Measurements from ENCODE around the gene MPPED1. TPM values are rescaled to one million over a fixed set of nuclear protein-coding genes. Genes with fewer than 3 reads are reported as not detected.

The MPPED1 gene
- total RNA-seq, 4 donors from 2014 or later, result 0.23 to 0.99 (median 0.80) TPM; not detected in 1

DNA sequence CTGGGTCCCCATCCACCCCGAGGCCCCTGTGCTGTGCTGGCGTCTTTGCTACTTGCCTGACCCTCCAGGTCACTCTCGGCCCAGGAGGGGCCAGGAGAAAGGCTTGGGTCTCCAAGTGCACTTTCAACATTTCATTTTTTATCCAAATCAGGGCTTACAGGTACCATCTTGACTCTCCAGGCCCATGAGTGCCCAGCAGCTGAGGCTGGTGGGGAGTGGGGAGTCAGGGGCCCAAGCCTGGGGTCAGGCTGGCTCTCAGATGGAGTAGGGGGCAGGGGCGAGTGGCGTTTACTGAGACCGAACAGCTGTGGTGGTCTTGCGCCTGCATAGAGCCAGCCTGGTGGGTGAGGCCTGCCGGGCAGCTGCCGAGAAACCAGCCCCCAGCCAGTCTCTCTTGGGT lies 61.6 kb downstream of the MPPED1 start:
- H3K36me3 ChIP-seq, result no peaks in the 10 kb centered on the region
- DNase-seq (ENCODE audit: low spot score in 2 of 2), result no peak
- WGBS, result 77% methylated on average over 3 of the region's 9 CpGs
- H3K27me3 ChIP-seq, result peaks cover 33% of the 10 kb centered on the region
- H3K4me1 ChIP-seq, result no peaks in the 10 kb centered on the region
- H3K27ac ChIP-seq, result no peak overlapping the region
- H3K9me3 ChIP-seq, result no peaks in the 10 kb centered on the region
- no peak for TF ChIP-seq EP300 (IDR thresholded peaks at IDR 0.05)
- no peak overlapping the region for H3K4me3 ChIP-seq

DNA sequence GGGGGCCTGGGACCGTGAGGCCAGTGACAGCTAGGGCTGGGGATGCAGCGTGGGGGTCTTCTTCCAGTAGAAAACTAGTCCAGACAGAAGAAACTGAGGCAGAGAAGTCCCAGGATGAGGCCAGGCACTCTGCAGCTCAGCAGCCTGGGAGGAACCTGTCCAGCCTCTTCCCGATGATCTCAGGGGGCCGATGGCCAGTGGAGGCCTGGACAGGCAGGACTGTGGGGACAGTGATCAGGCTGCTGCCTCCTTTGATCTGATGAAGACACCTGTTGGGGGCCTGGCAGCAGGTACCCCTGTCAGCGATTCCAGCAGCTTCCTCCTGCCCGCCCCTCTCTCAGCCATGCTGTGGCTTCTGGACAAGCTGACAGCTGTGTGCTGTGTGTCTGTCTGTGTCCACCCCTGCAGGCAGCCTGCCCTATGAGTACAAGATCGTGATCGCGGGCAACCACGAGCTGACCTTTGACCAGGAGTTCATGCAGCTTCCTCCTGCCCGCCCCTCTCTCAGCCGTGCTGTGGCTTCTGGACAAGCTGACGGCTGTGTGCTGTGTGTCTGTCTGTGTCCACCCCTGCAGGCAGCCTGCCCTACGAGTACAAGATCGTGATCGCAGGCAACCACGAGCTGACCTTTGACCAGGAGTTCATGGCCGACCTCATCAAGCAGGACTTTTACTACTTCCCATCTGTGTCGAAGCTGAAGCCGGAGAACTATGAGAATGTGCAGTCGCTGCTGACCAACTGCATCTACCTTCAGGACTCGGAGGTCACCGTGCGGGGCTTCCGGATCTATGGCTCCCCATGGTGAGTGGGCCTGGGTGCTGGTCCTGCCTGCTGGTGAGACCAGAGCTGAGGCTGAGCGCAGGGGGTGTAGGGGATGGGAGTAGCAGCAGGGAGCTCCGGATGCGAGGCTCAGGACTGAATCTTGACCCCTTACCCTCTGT lies 62.6 kb downstream of the MPPED1 start:
- no peak overlapping the region for H3K27ac ChIP-seq
- H3K4me1 ChIP-seq, result no peaks in the 10 kb centered on the region
- H3K9me3 ChIP-seq, result no peaks in the 10 kb centered on the region
- whole genome bisulfite sequencing, result 91% methylated on average over 7 of the region's 28 CpGs
- DNase-seq (ENCODE audit: low spot score in 2 of 2), result no peak
- TF ChIP-seq POLR2AphosphoS5 (IDR thresholded peaks at IDR 0.05) (no peak), EP300 (IDR thresholded peaks at IDR 0.05) (no peak), POLR2A (IDR thresholded peaks at IDR 0.05) (no peak)
- TF ChIP-seq, protein P1, sequence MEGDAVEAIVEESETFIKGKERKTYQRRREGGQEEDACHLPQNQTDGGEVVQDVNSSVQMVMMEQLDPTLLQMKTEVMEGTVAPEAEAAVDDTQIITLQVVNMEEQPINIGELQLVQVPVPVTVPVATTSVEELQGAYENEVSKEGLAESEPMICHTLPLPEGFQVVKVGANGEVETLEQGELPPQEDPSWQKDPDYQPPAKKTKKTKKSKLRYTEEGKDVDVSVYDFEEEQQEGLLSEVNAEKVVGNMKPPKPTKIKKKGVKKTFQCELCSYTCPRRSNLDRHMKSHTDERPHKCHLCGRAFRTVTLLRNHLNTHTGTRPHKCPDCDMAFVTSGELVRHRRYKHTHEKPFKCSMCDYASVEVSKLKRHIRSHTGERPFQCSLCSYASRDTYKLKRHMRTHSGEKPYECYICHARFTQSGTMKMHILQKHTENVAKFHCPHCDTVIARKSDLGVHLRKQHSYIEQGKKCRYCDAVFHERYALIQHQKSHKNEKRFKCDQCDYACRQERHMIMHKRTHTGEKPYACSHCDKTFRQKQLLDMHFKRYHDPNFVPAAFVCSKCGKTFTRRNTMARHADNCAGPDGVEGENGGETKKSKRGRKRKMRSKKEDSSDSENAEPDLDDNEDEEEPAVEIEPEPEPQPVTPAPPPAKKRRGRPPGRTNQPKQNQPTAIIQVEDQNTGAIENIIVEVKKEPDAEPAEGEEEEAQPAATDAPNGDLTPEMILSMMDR (IDR thresholded peaks at IDR 0.05), result no peak
- H3K4me3 ChIP-seq, result no peak overlapping the region
- H3K27me3 ChIP-seq, result peaks cover 23% of the 10 kb centered on the region
- H3K36me3 ChIP-seq, result no peaks in the 10 kb centered on the region

DNA sequence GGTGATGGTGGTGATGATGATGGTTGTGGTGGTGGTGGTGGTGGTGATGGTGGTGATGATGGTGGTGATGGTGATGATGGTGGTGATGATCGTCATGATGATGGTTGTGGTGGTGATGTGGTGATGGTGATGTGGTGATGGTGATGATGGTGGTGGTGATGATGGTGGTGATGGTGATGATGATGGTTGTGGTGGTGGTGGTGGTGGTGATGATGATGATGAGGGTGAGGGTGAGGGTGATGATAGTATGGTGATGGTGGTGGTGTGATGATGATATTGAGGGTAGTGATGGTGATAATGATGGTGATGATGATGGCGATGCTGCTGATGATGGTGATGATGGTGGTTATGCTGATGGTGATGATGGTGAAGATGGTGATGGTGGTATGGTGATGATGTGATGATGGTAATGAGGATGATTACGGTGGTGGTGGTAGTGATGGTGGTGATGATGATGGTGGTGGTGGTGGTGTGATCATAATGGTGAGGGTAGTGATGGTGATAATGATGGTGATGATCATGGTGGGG lies 63.8 kb downstream of the MPPED1 start:
- 97% methylated on average over 3 of the region's 3 CpGs for WGBS

DNA sequence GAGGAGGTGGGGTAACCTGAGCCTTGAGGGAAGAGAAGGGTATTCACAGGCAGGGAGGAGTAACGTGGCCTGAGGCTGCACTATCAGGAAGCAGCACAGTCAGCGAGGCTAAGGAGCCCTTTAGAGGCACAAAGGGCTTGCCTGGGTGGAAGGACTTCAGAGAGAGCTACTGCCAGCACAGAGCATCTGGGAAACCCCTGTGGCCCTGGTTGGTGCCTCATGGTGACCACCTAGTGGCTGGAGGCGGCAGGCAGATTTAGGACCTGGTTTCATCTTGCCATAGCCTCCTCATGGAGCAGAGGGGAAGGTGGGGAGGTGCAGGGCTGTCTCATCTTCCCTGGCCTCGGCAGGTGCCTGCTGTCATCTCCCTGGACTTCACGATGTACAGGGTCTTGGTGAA lies 64.5 kb downstream of the MPPED1 start:
- no peak for DNase-seq (ENCODE audit: low spot score in 2 of 2)
- TF ChIP-seq, protein P1 (IDR thresholded peaks at IDR 0.05), result no peak
- Histone ChIP-seq H3K36me3 (no peaks in the 10 kb centered on the region), H3K27me3 (peaks cover 9% of the 10 kb centered on the region), H3K27ac (no peak overlapping the region), H3K4me1 (no peaks in the 10 kb centered on the region), H3K9me3 (no peaks in the 10 kb centered on the region), H3K4me3 (no peak overlapping the region)
- 70% methylated on average over 2 of the region's 5 CpGs for WGBS

More for the DNA sequence above, 63.8 kb downstream of the MPPED1 start:
- Histone ChIP-seq H3K4me3 (no peak overlapping the region), H3K4me1 (no peaks in the 10 kb centered on the region), H3K9me3 (no peaks in the 10 kb centered on the region), H3K27ac (no peak overlapping the region), H3K36me3 (no peaks in the 10 kb centered on the region), H3K27me3 (peaks cover 16% of the 10 kb centered on the region)
- DNase-seq (ENCODE audit: low spot score in 2 of 2), result no peak
- TF ChIP-seq POLR2AphosphoS5 (IDR thresholded peaks at IDR 0.05), result no peak
- TF ChIP-seq EP300 (IDR thresholded peaks at IDR 0.05), result no peak
- TF ChIP-seq, protein P1 (IDR thresholded peaks at IDR 0.05), result no peak
- no peak for TF ChIP-seq POLR2A (IDR thresholded peaks at IDR 0.05)

DNA sequence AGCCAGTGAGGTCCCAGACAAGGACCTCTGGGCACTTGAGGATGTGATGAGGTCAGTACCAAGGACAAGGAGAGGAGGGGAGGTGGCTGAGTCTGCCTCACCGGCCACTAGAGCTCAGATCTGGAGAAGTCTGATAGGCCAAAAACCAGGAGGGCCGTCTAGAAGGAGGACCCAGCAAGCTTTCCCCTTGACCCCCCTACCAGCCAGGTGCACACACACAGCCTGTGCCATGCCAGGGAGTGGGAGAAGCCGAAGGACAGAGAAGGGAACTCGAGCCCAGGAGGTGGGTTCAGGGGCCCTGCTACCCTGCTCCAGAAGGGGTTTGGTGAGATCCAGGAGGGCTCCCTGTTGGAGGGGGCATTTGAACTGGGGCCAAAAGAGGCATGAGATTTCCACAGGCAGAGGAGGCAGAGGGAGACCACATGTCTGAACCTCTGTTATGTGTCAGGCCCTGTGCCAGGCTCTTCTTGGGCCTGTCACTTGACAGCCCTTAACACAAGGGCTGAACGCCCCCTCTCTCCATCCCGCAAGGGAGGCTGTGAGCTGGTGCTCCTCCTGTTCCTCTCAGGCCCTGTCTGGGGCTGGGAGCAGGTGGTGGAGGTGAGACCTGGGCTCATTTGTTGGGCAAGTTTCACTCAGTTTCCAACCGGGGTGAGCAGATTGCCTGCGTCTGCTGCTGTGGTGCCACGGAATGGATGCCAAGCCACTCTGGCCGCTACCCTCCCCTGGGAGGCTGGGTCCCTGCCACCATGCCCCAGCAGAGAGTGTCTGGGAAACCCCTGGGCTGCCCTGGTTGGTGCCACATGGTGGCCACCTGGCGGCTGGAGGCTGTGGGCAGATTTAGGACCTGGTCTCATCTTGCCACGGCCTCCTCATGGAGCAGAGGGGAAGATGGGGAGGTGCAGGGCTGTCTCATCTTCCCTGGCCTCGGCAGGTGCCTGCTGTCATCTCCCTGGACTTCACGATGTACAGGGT lies 65.2 kb downstream of the MPPED1 start:
- Histone ChIP-seq H3K9me3 (no peaks in the 10 kb centered on the region), H3K4me1 (no peaks in the 10 kb centered on the region), H3K27me3 (peaks cover 4% of the 10 kb centered on the region), H3K4me3 (no peak overlapping the region), H3K27ac (no peak overlapping the region), H3K36me3 (no peaks in the 10 kb centered on the region)
- TF ChIP-seq EP300 (IDR thresholded peaks at IDR 0.05) (no peak), POLR2A (IDR thresholded peaks at IDR 0.05) (no peak), POLR2AphosphoS5 (IDR thresholded peaks at IDR 0.05) (no peak)
- TF ChIP-seq, protein P1 (IDR thresholded peaks at IDR 0.05), result no peak
- DNase-seq (ENCODE audit: low spot score in 2 of 2), result no peak
- 71% methylated on average over 6 of the region's 14 CpGs for WGBS

Measured in suprapubic skin (tissue), 4 donors.